GM23338 (cell line): ENCODE measurements around the gene C16orf74.

Experiments
- EZH2 ChIP-seq: fragments of 200-600 bp; sonication (generic); IDR thresholded peaks from one replicate; pipeline ENCODE4 v1.8.0; 2017; ENCODE audit warnings: antibody characterized with exemption, mild to moderate bottlenecking, low read depth; ENCODE audit not compliant: unreplicated experiment
- EZH2phosphoT487 ChIP-seq: fragments of 200-600 bp; sonication (generic); IDR thresholded peaks from one replicate; pipeline ENCODE4 v1.8.1; 2018; ENCODE audit warnings: antibody characterized with exemption; ENCODE audit not compliant: unreplicated experiment
- JUNB ChIP-seq: IDR thresholded peaks from one replicate; pipeline ENCODE4 v1.6.1; 2016; ENCODE audit warnings: antibody characterized with exemption; ENCODE audit not compliant: unreplicated experiment
- NANOG ChIP-seq: IDR thresholded peaks from 2 replicates; pipeline ENCODE4 v1.6.1; 2016; ENCODE audit warnings: antibody characterized with exemption, borderline replicate concordance
- POLR2AphosphoS5 ChIP-seq: IDR thresholded peaks from 2 replicates; pipeline ENCODE4 v1.6.1; 2016; ENCODE audit warnings: antibody characterized with exemption, low read depth
- ZNF114 ChIP-seq: fragments of 250-450 bp; sonication (Bioruptor Pico); IDR thresholded peaks from 2 replicates; pipeline ENCODE4 v1.5.0; 2020; ENCODE audit warnings: mild to moderate bottlenecking, moderate library complexity
- TF ChIP-seq, protein P1 (sequence below), 2 experiments: fragments of 200-600 bp in 1 of 2; sonication (generic) in 1 of 2; conservative IDR thresholded peaks; 2 replicates each; pipeline versions ENCODE4 v1.5.1 to v1.6.1; 2016 to 2017; ENCODE audit warnings: antibody characterized with exemption in 2 of 2, low read depth in 2 of 2, mild to moderate bottlenecking in 2 of 2, moderate library complexity in 1 of 2
- TF ChIP-seq, protein P2 (sequence below): IDR thresholded peaks from one replicate; pipeline ENCODE4 v1.6.1; 2018; ENCODE audit warnings: antibody characterized with exemption; ENCODE audit not compliant: unreplicated experiment
- TF ChIP-seq, protein P3 (sequence below): IDR thresholded peaks from 2 replicates; pipeline ENCODE4 v1.6.1; 2016; ENCODE audit warnings: antibody characterized with exemption

DNA sequence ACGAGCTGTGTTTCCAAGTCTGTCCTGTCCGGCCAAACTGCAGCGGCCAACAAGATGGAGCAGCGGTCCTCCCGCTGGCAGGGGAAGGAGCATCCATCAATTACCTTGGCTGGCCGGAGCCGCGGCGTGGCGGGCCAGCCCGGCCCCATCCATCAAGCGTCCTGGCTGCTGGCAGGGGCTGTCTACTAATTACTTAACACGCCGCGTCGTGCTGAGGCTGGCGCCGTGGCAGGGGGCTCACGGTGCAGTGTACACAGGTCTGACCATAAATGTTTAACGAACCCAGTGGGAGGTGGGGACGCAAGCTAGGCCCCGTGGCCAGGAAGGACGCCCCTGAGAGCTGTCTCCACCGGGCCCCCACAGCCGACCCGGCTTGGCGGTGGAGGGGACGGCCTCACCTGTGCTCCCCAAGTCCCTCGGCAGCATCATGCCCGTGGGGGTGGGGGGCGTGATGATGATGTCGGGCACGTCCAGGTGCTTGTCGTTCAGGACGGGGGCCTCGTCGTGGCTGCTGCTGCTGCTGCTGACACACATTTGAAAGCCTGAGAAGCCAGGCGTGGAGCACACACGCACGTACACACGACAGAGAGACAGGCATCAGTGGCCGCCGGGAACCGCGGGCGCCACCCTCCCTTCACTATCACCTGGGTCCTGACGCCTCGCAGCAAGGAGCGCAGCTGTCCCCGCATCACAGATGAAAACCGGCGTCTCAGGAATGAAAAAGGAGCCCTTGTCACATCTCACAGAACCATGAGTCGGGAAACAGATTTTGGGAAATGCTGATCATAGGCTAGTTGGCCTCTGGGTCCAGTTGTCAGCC is 40.9 kb downstream of the C16orf74 start:
- no peak for TF ChIP-seq POLR2AphosphoS5
- TF ChIP-seq, protein P1, sequence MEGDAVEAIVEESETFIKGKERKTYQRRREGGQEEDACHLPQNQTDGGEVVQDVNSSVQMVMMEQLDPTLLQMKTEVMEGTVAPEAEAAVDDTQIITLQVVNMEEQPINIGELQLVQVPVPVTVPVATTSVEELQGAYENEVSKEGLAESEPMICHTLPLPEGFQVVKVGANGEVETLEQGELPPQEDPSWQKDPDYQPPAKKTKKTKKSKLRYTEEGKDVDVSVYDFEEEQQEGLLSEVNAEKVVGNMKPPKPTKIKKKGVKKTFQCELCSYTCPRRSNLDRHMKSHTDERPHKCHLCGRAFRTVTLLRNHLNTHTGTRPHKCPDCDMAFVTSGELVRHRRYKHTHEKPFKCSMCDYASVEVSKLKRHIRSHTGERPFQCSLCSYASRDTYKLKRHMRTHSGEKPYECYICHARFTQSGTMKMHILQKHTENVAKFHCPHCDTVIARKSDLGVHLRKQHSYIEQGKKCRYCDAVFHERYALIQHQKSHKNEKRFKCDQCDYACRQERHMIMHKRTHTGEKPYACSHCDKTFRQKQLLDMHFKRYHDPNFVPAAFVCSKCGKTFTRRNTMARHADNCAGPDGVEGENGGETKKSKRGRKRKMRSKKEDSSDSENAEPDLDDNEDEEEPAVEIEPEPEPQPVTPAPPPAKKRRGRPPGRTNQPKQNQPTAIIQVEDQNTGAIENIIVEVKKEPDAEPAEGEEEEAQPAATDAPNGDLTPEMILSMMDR (conservative IDR thresholded peaks at IDR 0.05; ENCODE audit: low read depth in 2 of 2), result peak in 1 of 2 experiments; percentile 20; a peak in 2 of 4 replicates
- no peak for TF ChIP-seq EZH2
- TF ChIP-seq, protein P2, sequence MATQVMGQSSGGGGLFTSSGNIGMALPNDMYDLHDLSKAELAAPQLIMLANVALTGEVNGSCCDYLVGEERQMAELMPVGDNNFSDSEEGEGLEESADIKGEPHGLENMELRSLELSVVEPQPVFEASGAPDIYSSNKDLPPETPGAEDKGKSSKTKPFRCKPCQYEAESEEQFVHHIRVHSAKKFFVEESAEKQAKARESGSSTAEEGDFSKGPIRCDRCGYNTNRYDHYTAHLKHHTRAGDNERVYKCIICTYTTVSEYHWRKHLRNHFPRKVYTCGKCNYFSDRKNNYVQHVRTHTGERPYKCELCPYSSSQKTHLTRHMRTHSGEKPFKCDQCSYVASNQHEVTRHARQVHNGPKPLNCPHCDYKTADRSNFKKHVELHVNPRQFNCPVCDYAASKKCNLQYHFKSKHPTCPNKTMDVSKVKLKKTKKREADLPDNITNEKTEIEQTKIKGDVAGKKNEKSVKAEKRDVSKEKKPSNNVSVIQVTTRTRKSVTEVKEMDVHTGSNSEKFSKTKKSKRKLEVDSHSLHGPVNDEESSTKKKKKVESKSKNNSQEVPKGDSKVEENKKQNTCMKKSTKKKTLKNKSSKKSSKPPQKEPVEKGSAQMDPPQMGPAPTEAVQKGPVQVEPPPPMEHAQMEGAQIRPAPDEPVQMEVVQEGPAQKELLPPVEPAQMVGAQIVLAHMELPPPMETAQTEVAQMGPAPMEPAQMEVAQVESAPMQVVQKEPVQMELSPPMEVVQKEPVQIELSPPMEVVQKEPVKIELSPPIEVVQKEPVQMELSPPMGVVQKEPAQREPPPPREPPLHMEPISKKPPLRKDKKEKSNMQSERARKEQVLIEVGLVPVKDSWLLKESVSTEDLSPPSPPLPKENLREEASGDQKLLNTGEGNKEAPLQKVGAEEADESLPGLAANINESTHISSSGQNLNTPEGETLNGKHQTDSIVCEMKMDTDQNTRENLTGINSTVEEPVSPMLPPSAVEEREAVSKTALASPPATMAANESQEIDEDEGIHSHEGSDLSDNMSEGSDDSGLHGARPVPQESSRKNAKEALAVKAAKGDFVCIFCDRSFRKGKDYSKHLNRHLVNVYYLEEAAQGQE, result no peak
- TF ChIP-seq JUNB, result no peak
- TF ChIP-seq, protein P3, sequence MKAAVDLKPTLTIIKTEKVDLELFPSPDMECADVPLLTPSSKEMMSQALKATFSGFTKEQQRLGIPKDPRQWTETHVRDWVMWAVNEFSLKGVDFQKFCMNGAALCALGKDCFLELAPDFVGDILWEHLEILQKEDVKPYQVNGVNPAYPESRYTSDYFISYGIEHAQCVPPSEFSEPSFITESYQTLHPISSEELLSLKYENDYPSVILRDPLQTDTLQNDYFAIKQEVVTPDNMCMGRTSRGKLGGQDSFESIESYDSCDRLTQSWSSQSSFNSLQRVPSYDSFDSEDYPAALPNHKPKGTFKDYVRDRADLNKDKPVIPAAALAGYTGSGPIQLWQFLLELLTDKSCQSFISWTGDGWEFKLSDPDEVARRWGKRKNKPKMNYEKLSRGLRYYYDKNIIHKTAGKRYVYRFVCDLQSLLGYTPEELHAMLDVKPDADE, result no peak
- TF ChIP-seq ZNF114 (CRISPR knock-in tag), result no peak
- no peak for TF ChIP-seq EZH2phosphoT487
- no peak for TF ChIP-seq NANOG
